GM23338 (cell line): ENCODE measurements around the gene ALPI. TPM values are rescaled to one million over a fixed set of nuclear protein-coding genes. Genes with fewer than 3 reads are reported as not detected.
A peak's percentile ranks its signal among the peaks of the same experiment; 100 is the strongest.
"Not testable (repeated sequence)": the region's sequence is repeated elsewhere in the genome, so short reads cannot be mapped to it uniquely, and the experiment has no call there.

Experiments
- ATAC-seq: fragments of 200-7000 bp; cut with Tn5 transposase; 3 replicates; pipeline ENCODE4 v1.9.1; 2020
- DNase-seq: peaks from one replicate; pipeline ENCODE4 v3.0.0-alpha.2; 2015; ENCODE audit warnings: low spot score
- H2AFZ ChIP-seq: fragments of 200-600 bp; sonication (generic); 2 replicates; pipeline ENCODE4 v1.8.0; 2016; ENCODE audit warnings: antibody characterized with exemption, mild to moderate bottlenecking, moderate library complexity
- H3F3A ChIP-seq: fragments of 200-600 bp; sonication (generic); replicated peaks from 2 replicates; pipeline ENCODE4 v1.8.0; 2017; ENCODE audit warnings: antibody characterized with exemption, mixed run types, low read depth
- H3K27ac ChIP-seq: fragments of 200-600 bp; sonication (generic); 2 replicates; pipeline ENCODE4 v1.6.1; 2016; ENCODE audit warnings: low read depth
- H3K27me3 ChIP-seq: fragments of 200-600 bp; sonication (generic); 2 replicates; pipeline ENCODE4 v1.8.0; 2016; ENCODE audit warnings: mild to moderate bottlenecking, mixed run types, moderate library complexity; ENCODE audit not compliant: insufficient read depth
- H3K36me3 ChIP-seq: fragments of 200-600 bp; sonication (generic); 2 replicates; pipeline ENCODE4 v1.8.0; 2016; ENCODE audit warnings: mild to moderate bottlenecking; ENCODE audit not compliant: insufficient read depth
- H3K4me1 ChIP-seq: fragments of 200-600 bp; sonication (generic); 2 replicates; pipeline ENCODE4 v1.8.0; 2016; ENCODE audit warnings: mild to moderate bottlenecking, moderate library complexity; ENCODE audit not compliant: insufficient read depth
- H3K4me2 ChIP-seq: fragments of 200-600 bp; sonication (generic); 2 replicates; pipeline ENCODE4 v1.7.1; 2017; ENCODE audit warnings: mixed run types
- H3K4me3 ChIP-seq: fragments of 200-600 bp; sonication (generic); 2 replicates; pipeline ENCODE4 v1.6.1; 2016; ENCODE audit warnings: mixed run types
- H3K79me2 ChIP-seq: fragments of 200-600 bp; sonication (generic); replicated peaks from 2 replicates; pipeline ENCODE4 v1.8.0; 2017; ENCODE audit warnings: mild to moderate bottlenecking; ENCODE audit not compliant: insufficient read depth
- H3K9me2 ChIP-seq: fragments of 200-600 bp; sonication (generic); 2 replicates; pipeline ENCODE4 v1.8.0; 2017; ENCODE audit not compliant: insufficient read depth
- H4K20me1 ChIP-seq: fragments of 200-600 bp; sonication (generic); replicated peaks from 2 replicates; pipeline ENCODE4 v1.8.0; 2017; ENCODE audit warnings: mild to moderate bottlenecking; ENCODE audit not compliant: insufficient read depth
- H3K27ac Mint-ChIP-seq: 2 replicates; pipeline ENCODE4 v1.8.0; 2020; ENCODE audit warnings: inconsistent platforms, mild to moderate bottlenecking, moderate library complexity, mixed read lengths
- H3K27me3 Mint-ChIP-seq: 3 replicates; pipeline ENCODE4 v1.8.0; 2022; ENCODE audit warnings: low read depth, mild to moderate bottlenecking, moderate library complexity, mixed read lengths, inconsistent platforms; ENCODE audit not compliant: insufficient read depth, poor library complexity
- H3K36me3 Mint-ChIP-seq: 3 replicates; pipeline ENCODE4 v1.8.0; 2021; ENCODE audit warnings: low read depth, mild to moderate bottlenecking, inconsistent platforms, moderate library complexity, mixed read lengths
- H3K4me1 Mint-ChIP-seq: 3 replicates; pipeline ENCODE4 v1.8.0; 2020; ENCODE audit warnings: mild to moderate bottlenecking, inconsistent platforms, mixed read lengths
- H3K4me3 Mint-ChIP-seq: 3 replicates; pipeline ENCODE4 v1.8.0; 2021; ENCODE audit warnings: moderate library complexity, mild to moderate bottlenecking, inconsistent platforms, mixed read lengths
- H3K9me3 Mint-ChIP-seq: 3 replicates; pipeline ENCODE4 v1.8.0; 2020; ENCODE audit warnings: moderate library complexity, mild to moderate bottlenecking, inconsistent platforms, mixed read lengths
- CREB1 ChIP-seq: fragments of 250-450 bp; sonication (Bioruptor Pico); IDR thresholded peaks from 2 replicates; pipeline ENCODE4 v1.5.0; 2020; ENCODE audit warnings: low read depth, mild to moderate bottlenecking, moderate library complexity
- ETS1 ChIP-seq: IDR thresholded peaks from 2 replicates; pipeline ENCODE4 v1.6.1; 2016; ENCODE audit warnings: antibody characterized with exemption
- EZH2 ChIP-seq: fragments of 200-600 bp; sonication (generic); IDR thresholded peaks from one replicate; pipeline ENCODE4 v1.8.0; 2017; ENCODE audit warnings: antibody characterized with exemption, mild to moderate bottlenecking, low read depth; ENCODE audit not compliant: unreplicated experiment
- EZH2phosphoT487 ChIP-seq: fragments of 200-600 bp; sonication (generic); IDR thresholded peaks from one replicate; pipeline ENCODE4 v1.8.1; 2018; ENCODE audit warnings: antibody characterized with exemption; ENCODE audit not compliant: unreplicated experiment
- NANOG ChIP-seq: IDR thresholded peaks from 2 replicates; pipeline ENCODE4 v1.6.1; 2016; ENCODE audit warnings: antibody characterized with exemption, borderline replicate concordance
- POLR2AphosphoS5 ChIP-seq: IDR thresholded peaks from 2 replicates; pipeline ENCODE4 v1.6.1; 2016; ENCODE audit warnings: antibody characterized with exemption, low read depth
- REST ChIP-seq: IDR thresholded peaks from one replicate; pipeline ENCODE4 v1.6.1; 2018; ENCODE audit warnings: antibody characterized with exemption; ENCODE audit not compliant: unreplicated experiment
- STAT1 ChIP-seq: IDR thresholded peaks from one replicate; pipeline ENCODE4 v1.6.1; 2016; ENCODE audit warnings: antibody characterized with exemption; ENCODE audit not compliant: unreplicated experiment
- ZNF114 ChIP-seq: fragments of 250-450 bp; sonication (Bioruptor Pico); IDR thresholded peaks from 2 replicates; pipeline ENCODE4 v1.5.0; 2020; ENCODE audit warnings: mild to moderate bottlenecking, moderate library complexity
- ZNF462 ChIP-seq: fragments of 250-450 bp; sonication (Bioruptor Pico); IDR thresholded peaks from 2 replicates; pipeline ENCODE4 v1.5.0; 2020; ENCODE audit warnings: mild to moderate bottlenecking, moderate library complexity
- polyA plus RNA-seq: library from polyadenylated mRNA; unstranded; fragments of >200 nt; fragmentation: Nextera tagmentation; extraction: Ambion mirVana; gene quantifications from 2 replicates; pipeline ENCODE4 v1.2.1, GENCODE V29; 2016
- total RNA-seq: library from RNA; depleted of rRNA; stranded (reverse); fragments of >200 nt; shearing (Covaris generic); gene quantifications from 2 replicates; pipeline ENCODE4 v1.2.3, GENCODE V29; 2014

ALPI gene
- total and polyA plus RNA-seq, 2 experiments from 2014 or later = not detected

GRCh38 chr2:232449964-232450363, 6.0 kb upstream of the ALPI start:
- Mint-ChIP-seq H3K36me3 (no peaks in the 10 kb centered on the region), H3K9me3 (no peaks in the 10 kb centered on the region), H3K4me3 (no peak overlapping the region), H3K27me3 (peaks cover 15% of the 10 kb centered on the region), H3K27ac (no peak overlapping the region), H3K4me1 (no peaks in the 10 kb centered on the region; the same call in 2 of the 3 replicates)
- Histone ChIP-seq H3K4me1 (no peaks in the 10 kb centered on the region), H3K27ac (no peak overlapping the region), H3F3A (no peaks in the 10 kb centered on the region), H3K4me3 (no peak overlapping the region), H3K27me3 (no peaks in the 10 kb centered on the region), H2AFZ (no peak overlapping the region), H4K20me1 (no peaks in the 10 kb centered on the region), H3K4me2 (no peak overlapping the region), H3K9me2 (no peaks in the 10 kb centered on the region), H3K79me2 (no peaks in the 10 kb centered on the region), H3K36me3 (no peaks in the 10 kb centered on the region)
- DNase-seq = no peak
- peak; percentile 17 for ATAC-seq
- TF ChIP-seq EZH2 (no peak), REST (no peak), EZH2phosphoT487 (no peak), STAT1 (no peak), CREB1 (CRISPR knock-in tag) (no peak), ETS1 (no peak), ZNF462 (CRISPR knock-in tag) (no peak), ZNF114 (no peak), POLR2AphosphoS5 (no peak), NANOG (no peak)

GRCh38 chr2:232451645-232452044, 4.3 kb upstream of the ALPI start:
- ATAC-seq, H3K27me3 ChIP-seq, H2AFZ ChIP-seq, H4K20me1 ChIP-seq, H3K4me3 ChIP-seq, H3K79me2 ChIP-seq, H3K27ac Mint-ChIP-seq, H3K4me3 Mint-ChIP-seq, H3K4me2 ChIP-seq, H3F3A ChIP-seq, H3K36me3 ChIP-seq, H3K4me1 Mint-ChIP-seq, DNase-seq, H3K27ac ChIP-seq, H3K4me1 ChIP-seq, H3K9me3 Mint-ChIP-seq, H3K9me2 ChIP-seq, H3K36me3 Mint-ChIP-seq: not testable (repeated sequence)
- peaks cover 17% of the 10 kb centered on the region for H3K27me3 Mint-ChIP-seq
